IPS-18c (cell line): ENCODE data around the gene MBD3L2B.
"Not testable (repeated sequence)": the region's sequence is repeated elsewhere in the genome, so short reads cannot be mapped to it uniquely, and the experiment has no call there.

Source experiments
- H3K4me3 ChIP-seq: 2 replicates; pipeline ENCODE4 v1.7.0; 2013; ENCODE audit warnings: low read depth, mild to moderate bottlenecking, low read length, moderate library complexity; ENCODE audit not compliant: insufficient read depth
- H3K9me3 ChIP-seq: one replicate; pipeline ENCODE4 v1.6.1; 2013; ENCODE audit warnings: mild to moderate bottlenecking, low read length, moderate library complexity; ENCODE audit not compliant: control insufficient read depth, insufficient read depth

The MBD3L2B gene

DNA sequence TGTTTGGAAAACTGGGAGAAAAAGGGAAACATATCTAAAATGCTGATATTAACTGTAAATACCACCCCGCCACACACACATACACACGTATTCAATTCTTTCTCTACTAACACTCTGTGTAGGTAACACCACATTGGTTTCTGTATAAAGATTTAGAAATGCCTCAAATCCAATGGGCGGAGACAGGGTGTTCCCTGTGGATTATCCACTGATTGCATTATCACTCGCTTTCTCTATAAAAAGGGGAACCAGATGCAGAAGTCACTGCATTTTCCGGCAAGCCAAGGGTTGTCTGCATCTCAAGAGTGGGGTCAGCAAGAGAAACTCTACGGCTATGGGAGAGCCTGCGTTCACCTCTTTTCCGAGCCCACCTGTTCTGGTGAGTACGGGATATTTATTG lies 9.0 kb upstream of the MBD3L2B start, which contains the start of gene MBD3L5:
Gene MBD3L5 (plus strand): TSS at position 301 of the 400 bp plus-strand sequence. CDS start 34 bp downstream, at position 335.
- H3K4me3 ChIP-seq, H3K9me3 ChIP-seq: not testable (repeated sequence)

DNA sequence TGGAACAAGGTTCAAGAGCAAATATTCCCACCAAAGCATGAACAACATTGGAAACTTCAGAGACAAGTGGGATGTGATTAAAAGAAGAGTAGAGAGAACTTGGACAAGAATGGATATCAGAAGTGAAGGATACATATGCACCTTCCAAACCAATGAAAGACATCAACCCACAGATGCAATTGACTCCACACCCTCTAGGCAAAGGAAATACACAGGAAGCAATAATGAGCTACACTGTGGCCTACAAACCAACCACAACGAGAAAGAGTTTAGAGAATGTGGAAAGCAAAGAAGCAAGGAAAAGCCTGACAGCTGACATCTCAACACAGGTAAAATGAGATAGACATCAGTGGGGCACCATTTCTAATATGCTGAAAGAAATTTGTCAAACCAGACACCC lies 7.6 kb upstream of the MBD3L2B start:
- not testable (repeated sequence) for H3K4me3 ChIP-seq, H3K9me3 ChIP-seq

DNA sequence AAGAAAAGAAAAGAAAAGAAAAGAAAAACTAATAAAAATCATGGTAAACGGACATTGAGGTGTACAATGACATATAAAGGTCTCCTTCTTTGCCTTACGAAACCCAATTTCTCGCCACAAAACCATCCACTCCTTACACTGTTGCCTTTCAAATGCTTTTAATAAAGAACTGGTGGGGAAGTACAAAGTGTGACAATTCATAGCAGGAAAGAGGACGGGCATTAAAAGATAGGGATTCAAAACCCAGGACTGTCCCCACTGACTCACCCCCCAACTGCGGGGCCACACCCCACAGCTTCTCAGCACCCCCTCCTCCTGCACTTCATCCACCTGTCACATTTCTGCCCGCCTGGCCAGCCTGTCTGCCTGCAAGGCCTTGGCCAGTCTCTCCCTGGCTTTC lies 2.4 kb downstream of the MBD3L2B start:
- H3K9me3 ChIP-seq = peaks cover 2% of the 10 kb centered on the region
- no peak overlapping the region for H3K4me3 ChIP-seq

DNA sequence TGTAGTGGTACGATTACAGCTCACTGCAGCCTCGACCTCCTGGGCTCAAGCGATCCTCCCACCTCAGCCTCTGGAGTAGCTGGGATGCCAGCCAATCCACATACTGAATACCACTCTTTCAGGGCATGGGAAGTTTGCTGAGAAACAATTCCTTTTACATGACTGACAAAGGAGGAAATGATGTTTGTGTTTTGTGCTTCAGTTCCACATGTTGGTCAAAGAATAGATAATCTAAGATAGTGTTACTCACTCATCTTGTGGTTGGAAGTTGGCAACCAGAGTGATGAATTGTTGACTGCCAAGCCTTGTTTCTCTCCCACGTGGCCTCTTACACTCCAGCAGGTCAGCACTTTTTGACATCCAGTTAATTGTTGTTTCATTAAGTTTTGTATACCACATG lies 7.6 kb downstream of the MBD3L2B start:
- H3K4me3 ChIP-seq = no peak overlapping the region
- peaks cover 2% of the 10 kb centered on the region for H3K9me3 ChIP-seq

DNA sequence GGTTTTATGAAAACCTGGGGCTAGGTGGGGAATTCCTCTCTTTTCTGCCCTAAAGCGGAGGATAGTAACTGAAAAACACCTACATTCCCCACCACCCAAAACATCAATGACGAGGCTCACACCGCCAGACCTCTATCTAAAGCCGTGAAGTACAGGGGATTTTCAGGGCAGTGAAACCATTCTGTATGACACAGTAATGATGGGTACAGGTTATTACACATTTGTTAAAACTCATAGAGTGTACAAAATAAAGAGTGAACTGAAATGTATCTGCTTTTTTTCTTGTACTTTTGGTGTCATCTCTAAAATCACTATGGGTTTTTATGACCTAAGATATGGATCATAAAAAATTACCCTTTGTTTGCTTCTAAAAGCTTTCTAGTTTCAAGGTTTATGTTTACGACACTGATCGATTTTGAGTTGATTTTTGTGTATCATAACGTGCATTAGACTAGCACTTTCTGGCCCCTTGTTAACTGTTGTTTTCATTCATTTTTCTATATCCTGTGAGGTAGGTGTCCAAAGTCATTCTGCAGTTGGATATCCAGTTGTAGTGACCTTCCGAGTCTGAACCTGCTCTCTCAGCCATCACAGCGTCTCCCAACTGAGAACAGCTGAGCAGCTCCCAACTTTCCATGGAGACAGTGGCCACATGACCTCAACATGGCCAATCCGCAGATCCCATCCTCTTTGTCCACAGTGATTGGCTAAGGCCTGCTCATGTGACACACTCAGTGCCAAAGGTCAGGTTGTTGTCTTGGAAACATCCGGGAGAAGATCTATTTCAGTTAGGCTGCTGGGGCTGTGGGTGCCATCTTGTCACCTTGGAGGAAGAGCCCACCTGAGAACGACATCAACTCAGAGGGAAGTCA lies 10.3 kb downstream of the MBD3L2B start:
- no peak overlapping the region for H3K4me3 ChIP-seq
- no peaks in the 10 kb centered on the region for H3K9me3 ChIP-seq

DNA sequence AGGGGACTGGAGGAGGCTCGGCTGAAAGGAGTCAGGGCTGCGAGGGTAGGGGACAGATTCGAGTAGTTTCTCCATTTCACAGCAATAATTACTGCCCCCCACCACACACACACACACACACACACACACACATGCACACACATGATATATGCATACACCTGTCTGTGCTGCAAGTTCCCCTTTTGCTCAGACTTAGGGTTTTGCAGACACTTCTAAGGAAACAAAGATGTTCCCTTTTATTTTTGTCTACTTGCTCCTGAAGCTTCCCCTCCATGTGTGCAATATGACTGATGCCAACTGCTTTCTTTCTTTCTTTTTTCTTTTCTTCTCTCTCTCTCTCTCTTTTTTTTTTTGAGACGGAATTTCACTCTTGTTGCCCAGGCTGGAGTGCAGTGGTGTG lies 13.4 kb downstream of the MBD3L2B start:
- peaks cover 2% of the 10 kb centered on the region for H3K9me3 ChIP-seq
- no peak overlapping the region for H3K4me3 ChIP-seq

DNA sequence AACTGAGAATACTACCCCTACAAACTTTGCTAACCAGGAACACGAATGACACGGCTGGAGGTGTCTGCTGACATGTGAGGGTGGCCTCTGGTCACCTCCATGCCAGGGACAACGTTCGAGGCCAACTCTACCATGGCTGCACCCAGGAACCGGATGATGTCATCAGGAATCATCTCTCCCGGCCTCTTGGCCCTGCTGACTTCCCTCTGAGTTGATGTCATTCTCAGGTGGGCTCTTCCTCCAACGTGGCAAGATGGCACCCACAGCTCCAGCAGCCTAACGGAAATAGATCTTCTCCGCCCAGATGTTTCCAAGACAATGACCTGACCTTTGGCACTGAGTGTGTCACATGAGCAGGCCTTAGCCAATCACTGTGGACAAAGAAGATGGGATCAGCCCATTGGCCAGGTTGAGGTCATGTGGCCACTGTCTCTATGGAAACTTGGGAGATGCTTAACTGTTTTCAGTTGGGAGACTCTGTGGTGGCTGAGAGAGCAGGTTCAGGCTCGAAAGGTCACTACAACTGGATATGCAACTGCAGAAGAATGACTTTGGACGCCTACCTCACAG lies 15.0 kb downstream of the MBD3L2B start:
- Histone ChIP-seq H3K9me3 (peaks cover 2% of the 10 kb centered on the region), H3K4me3 (no peak overlapping the region)

DNA sequence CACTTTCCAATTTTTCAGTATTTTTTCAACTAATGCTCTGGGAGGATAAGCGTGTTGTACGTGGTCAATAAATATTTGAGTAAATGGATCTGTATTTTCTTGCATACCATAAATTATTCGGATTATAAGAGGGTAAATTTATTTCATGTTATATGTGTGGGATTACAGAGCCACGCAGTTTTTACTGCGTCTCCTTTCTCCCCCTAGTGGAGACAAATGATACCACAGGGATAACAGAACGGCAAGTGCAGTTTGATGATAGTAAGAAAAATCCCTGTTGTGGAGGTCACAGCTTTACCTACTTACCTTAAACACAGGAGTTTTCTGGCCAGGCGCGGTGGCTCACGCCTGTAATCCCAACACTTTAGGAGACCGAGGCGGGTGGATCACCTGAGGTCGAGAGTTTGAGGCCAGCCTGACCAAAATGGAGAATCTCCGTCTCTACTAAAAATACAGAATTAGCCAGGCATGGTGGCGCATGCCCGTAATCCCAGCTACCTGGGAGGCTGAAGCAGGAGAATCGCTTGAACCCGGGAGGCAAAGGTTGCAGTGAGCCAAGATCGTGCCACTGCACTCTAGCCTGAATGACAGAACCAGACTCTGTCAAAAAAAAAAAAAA lies 16.8 kb downstream of the MBD3L2B start:
- Histone ChIP-seq H3K9me3 (peaks cover 2% of the 10 kb centered on the region), H3K4me3 (no peak overlapping the region)

DNA sequence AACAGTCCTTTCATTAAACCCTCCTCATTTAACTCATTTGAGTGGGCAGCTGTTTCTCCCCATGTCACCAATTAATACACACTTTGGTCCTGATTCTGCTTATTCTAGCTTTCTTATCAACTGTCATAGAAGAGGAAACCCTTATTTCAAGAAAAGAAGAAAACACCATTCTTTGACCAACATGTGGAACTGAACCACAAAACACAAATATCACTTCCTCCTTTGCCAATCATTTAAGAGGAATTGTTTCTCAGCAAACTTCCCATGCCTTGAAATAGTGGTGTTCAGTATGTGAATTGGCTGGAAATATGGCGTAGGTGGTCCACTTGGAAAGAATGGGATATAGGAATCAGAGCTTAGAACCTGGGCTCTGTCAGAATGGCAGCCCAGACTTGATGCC lies 20.4 kb downstream of the MBD3L2B start:
- peaks cover 3% of the 10 kb centered on the region for H3K9me3 ChIP-seq
- no peak overlapping the region for H3K4me3 ChIP-seq

DNA sequence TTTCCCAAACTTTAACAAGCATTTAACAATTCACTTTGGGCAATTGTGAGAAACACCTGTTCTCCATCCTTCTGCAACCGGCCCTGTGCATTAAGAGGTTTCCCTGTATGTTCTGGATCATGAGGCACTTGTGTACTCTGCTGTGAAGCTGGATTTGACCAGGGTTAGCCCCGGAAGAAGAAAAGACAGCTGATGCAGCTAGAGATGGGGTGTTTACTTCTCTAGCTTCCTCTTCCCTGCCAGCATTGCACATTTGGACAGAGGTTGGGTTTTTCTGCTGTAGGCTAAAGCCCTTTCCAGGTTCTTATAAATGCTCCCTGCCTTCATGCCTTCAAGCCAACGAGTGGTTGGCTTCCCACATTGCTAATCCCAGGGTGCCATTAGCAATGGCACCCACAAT lies 20.9 kb downstream of the MBD3L2B start:
- H3K9me3 ChIP-seq = peaks cover 7% of the 10 kb centered on the region
- no peak overlapping the region for H3K4me3 ChIP-seq

DNA sequence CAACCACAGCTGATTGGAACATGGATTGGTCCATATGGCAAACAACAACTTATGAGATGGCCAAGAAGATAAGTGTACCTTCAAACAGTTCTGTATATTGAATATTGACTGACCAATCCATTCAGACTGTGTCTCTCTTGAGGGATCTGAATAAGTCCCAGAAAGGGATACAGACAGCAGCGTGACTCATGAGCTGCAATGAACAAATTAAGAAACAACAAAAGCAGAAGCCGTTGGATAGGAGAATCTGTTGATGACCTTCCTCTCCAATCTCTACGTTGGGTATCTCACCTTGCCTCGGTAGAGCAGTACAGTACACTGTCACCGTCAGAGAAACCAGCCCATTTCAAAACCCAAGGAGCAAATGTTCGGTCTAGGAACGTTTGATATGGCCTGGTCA lies 21.3 kb downstream of the MBD3L2B start:
- Histone ChIP-seq H3K4me3 (no peak overlapping the region), H3K9me3 (peaks cover 8% of the 10 kb centered on the region)

DNA sequence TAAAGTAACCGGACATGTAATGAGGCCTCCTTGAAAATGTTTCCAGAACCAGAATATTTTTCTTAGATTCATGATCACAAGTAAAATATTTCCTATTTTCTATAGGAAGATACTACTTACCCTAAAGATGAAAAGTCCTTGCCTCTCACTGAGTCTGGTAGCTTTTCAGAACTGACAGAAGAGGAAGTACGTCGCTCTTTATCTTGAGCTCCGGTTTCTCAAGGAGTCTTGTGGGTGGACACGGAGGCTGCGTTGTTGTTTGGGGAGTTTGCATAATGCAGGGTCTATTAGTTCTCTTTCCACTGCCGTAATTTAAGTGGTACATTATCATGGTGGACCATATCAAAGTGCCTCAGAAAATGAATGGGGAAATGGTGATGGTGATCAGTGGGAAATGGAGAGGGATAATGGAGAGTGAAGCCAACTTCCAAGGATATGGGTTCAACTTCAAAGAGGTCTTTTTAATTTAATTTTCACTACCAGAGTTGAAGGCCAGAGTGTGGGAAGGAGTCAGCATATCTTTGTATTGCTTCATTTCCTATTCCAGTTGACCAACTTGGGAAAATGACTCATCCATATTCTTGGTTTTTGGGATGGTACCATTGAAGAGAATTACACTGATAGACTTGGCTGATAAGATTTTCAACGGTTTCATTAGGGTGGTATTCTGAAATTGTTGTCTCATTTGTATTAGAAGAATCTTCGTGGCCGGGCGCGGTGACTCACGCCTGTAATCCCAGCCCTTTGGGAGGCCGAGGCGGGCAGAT lies 23.4 kb downstream of the MBD3L2B start:
- Histone ChIP-seq H3K9me3 (peaks cover 6% of the 10 kb centered on the region), H3K4me3 (no peak overlapping the region)

DNA sequence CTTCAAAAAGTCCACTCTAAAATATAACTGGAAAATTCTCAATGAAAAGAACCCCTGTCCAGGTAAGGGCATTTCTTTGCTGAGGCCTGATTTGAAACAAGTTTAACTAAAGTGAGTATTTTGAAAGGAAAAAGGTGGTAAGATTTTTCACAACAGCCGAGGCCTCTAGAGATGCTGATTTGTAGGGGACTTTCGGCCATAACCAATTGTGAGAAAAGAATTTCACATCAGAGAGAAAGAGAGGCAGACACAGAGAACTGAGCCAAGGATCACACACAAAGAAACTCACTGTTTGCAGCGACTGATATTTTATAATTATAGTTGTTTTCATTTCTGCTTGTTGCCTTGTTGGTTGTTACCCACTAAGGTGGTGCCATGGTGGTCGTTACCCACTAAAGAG lies 24.4 kb downstream of the MBD3L2B start:
- Histone ChIP-seq H3K9me3 (peaks cover 6% of the 10 kb centered on the region), H3K4me3 (no peak overlapping the region)

DNA sequence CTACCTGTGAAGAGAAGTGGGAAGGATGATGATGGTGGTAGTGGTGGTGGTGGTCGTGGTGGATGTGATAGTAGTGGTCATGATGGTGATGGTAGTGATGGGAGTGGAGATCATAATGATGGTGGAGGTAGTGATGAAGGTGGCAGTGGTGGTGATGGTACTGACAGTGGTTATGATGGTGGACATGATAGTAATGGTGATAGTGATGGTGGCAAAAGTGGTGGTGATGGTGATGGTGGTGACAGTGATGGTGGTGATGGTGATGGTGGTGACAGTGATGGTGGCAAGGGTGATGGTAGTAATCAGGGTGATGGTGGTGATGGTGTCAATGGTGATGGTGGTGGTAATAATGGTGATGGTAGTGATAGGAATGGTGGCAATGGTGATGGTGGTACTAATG lies 26.2 kb downstream of the MBD3L2B start:
- H3K9me3 ChIP-seq = peaks cover 6% of the 10 kb centered on the region
- H3K4me3 ChIP-seq = no peak overlapping the region

DNA sequence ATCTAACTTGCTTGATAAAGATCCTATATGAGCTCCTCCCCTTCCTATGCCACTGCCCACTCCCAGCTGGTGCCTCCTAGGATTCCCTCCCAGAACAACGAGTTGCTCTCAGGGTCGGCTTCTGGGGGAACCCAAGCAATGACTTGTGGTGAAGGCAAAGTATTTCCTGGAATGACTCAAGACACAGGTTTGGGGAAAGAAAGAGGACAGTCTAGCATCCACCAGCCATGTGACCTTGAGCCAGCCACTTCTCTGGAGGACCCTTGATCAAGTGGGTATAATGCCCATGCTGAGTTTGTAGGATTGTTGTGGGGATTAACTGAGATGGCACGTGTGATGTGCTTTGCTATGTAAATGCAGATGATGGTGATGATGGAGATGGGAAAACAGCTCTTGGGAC lies 33.0 kb downstream of the MBD3L2B start:
- Histone ChIP-seq H3K9me3 (peaks cover 11% of the 10 kb centered on the region), H3K4me3 (no peak overlapping the region)

DNA sequence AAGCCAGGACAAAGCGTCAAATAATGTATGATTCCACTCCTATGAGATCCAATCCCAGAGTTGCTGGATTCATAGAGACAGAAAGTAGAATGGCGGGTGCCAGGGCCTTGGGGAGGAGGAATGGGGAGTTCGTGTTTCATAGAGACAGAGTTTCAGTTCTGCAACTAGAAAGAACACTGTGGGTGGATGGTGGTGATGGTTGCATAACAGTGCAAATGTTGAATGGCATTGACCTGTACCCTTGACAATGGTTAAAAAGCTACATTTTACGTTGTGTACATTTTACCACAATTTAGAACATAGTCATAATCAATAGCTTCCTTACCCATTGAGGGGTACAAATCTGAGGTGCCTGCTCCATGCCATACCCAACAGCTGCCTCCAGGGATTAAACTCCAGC lies 33.4 kb downstream of the MBD3L2B start:
- H3K9me3 ChIP-seq = peaks cover 11% of the 10 kb centered on the region
- H3K4me3 ChIP-seq = no peak overlapping the region

DNA sequence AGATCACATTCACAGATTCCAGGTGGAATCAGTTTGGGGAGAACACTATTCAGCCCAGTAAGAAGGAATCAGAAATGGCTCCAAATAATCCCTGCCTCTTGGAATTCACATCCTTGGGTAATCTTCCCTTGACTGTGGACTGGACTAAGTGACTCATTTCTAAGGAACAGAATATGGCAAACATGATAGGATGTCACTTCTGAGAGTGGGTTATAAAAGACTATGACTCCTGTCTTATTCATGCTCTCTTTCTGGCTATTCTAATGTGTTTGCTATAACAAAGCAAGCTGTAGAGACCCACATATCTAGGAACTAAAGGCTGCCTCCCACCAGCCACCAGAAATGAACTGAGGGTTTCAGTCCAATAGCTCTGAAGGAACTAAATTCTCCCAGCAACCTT lies 37.8 kb downstream of the MBD3L2B start:
- peaks cover 11% of the 10 kb centered on the region for H3K9me3 ChIP-seq
- no peak overlapping the region for H3K4me3 ChIP-seq
